Colonic mucosa (tissue), 4 donors: Measurements from ENCODE around the gene ELAPOR1. TPM values are rescaled to one million over a fixed set of nuclear protein-coding genes. Genes with fewer than 3 reads are reported as not detected.

Experiments
- DNase-seq: peaks from one replicate; pipeline ENCODE4 v3.0.0-alpha.2; 2020
- H3K27ac ChIP-seq: fragments of 200-600 bp; one replicate; pipeline ENCODE4 v1.8.0; 2021
- H3K27me3 ChIP-seq: fragments of 200-600 bp; one replicate; pipeline ENCODE4 v1.8.0; 2021
- H3K36me3 ChIP-seq: fragments of 200-600 bp; one replicate; pipeline ENCODE4 v1.8.0; 2021
- H3K4me1 ChIP-seq: fragments of 200-600 bp; one replicate; pipeline ENCODE4 v1.8.0; 2021; ENCODE audit warnings: mild to moderate bottlenecking
- H3K4me3 ChIP-seq: fragments of 200-600 bp; one replicate; pipeline ENCODE4 v1.8.0; 2021
- H3K9ac ChIP-seq, 2 donors: one replicate each; pipeline ENCODE4 v1.7.0; 2013; ENCODE audit warnings: control low read depth in 2 of 2, low read depth in 2 of 2, low read length in 2 of 2
- H3K9me3 ChIP-seq: fragments of 200-600 bp; one replicate; pipeline ENCODE4 v1.8.0; 2021
- intact Hi-C: fragments of 100-400 bp; cut with DNase I; formaldehyde crosslinking; loops from one replicate; pipeline ENCODE4 v1.14.1; 2022
- total RNA-seq, 2 donors: library from RNA; stranded (reverse); fragmentation: NEBNext Ultra II Directional in 1 of 2; extraction: Animal tissue kit (Norgen Biotek cat#: 25700) in 1 of 2; gene quantifications; one replicate each; pipeline ENCODE4 v1.2.1, GENCODE V29; 2021
- TF ChIP-seq, protein P1 (sequence below): fragments of 200-600 bp; IDR thresholded peaks from one replicate; pipeline ENCODE4 v1.8.0; 2022; ENCODE audit warnings: antibody characterized with exemption, mild to moderate bottlenecking
- donor health status: healthy.
- donor health status: DM: no; HTN: no; CAD: no.
- donor health status: DM: no; HTN: no; CAD: no.

ELAPOR1 gene, protein sequence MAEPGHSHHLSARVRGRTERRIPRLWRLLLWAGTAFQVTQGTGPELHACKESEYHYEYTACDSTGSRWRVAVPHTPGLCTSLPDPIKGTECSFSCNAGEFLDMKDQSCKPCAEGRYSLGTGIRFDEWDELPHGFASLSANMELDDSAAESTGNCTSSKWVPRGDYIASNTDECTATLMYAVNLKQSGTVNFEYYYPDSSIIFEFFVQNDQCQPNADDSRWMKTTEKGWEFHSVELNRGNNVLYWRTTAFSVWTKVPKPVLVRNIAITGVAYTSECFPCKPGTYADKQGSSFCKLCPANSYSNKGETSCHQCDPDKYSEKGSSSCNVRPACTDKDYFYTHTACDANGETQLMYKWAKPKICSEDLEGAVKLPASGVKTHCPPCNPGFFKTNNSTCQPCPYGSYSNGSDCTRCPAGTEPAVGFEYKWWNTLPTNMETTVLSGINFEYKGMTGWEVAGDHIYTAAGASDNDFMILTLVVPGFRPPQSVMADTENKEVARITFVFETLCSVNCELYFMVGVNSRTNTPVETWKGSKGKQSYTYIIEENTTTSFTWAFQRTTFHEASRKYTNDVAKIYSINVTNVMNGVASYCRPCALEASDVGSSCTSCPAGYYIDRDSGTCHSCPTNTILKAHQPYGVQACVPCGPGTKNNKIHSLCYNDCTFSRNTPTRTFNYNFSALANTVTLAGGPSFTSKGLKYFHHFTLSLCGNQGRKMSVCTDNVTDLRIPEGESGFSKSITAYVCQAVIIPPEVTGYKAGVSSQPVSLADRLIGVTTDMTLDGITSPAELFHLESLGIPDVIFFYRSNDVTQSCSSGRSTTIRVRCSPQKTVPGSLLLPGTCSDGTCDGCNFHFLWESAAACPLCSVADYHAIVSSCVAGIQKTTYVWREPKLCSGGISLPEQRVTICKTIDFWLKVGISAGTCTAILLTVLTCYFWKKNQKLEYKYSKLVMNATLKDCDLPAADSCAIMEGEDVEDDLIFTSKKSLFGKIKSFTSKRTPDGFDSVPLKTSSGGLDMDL
- 100 to 1,000 TPM; 110 to 163 TPM for total RNA-seq

DNA sequence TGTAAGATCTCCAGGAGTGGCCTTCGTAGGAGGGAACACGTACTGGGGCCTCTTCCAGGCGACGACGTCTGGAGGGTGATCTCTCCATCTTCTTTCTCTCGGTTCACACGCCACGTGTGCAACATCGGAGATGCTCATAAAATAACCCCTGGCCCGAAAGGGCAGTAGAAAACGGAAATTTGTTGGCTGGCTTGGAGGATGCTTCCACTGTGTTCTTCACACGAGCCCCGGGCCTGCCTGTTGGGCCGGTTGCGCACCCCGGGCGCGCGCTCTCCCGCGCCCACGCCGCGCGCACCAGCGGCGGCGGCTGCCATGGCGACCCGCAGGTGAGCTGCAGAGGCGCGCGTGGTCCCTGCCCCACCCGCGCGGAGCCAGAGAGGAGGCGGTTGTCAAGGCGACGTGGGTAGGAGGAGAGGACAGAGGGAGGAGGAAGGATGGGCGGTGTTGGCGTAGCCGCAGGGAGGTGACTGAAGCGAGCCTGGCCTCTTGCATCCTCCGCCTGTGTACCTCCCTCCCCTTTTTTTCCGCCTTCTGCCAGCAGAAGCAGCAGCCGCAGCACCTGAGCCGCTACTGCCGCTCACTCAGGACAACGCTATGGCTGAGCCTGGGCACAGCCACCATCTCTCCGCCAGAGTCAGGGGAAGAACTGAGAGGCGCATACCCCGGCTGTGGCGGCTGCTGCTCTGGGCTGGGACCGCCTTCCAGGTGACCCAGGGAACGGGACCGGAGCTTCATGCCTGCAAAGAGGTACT, at the start of gene ELAPOR1:
Gene ELAPOR1 (plus strand): TSS at position 526 of the 752 bp plus-strand sequence. CDS start 69 bp downstream, at position 595.
- peak within 1 kb of the TSS; percentile 37 to 71 for H3K9ac ChIP-seq
- intact Hi-C loops = loop anchor here (5.0 kb wide), 1 partner anchor 79 kb away; no protein-coding TSS in a partner anchor

DNA sequence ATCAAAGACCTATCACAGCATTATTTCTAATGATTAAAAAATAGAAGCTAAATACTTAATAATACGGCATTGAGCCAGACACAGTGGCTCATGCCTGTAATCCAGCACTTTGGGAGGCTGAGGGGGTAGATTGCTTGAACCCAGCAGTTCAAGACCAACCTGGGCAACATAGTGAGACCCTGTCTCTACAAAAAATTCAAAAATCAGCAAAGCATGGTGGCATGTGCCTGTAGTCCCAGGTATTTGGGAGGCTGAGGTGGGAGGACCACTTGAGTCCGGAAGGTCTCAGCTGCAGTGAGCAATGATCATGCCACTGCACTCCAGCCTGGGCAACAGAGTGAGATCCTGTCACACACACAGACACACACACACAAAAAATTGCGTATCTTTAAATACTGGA, 48.8 kb upstream of the ELAPOR1 start:
- intact Hi-C loops = no loop called here
- Histone ChIP-seq H3K4me1 (no peaks in the 10 kb centered on the region), H3K9ac (no peak overlapping the region), H3K36me3 (no peaks in the 10 kb centered on the region), H3K27ac (no peak overlapping the region), H3K4me3 (no peak overlapping the region), H3K27me3 (no peaks in the 10 kb centered on the region), H3K9me3 (no peaks in the 10 kb centered on the region)
- TF ChIP-seq, protein P1, sequence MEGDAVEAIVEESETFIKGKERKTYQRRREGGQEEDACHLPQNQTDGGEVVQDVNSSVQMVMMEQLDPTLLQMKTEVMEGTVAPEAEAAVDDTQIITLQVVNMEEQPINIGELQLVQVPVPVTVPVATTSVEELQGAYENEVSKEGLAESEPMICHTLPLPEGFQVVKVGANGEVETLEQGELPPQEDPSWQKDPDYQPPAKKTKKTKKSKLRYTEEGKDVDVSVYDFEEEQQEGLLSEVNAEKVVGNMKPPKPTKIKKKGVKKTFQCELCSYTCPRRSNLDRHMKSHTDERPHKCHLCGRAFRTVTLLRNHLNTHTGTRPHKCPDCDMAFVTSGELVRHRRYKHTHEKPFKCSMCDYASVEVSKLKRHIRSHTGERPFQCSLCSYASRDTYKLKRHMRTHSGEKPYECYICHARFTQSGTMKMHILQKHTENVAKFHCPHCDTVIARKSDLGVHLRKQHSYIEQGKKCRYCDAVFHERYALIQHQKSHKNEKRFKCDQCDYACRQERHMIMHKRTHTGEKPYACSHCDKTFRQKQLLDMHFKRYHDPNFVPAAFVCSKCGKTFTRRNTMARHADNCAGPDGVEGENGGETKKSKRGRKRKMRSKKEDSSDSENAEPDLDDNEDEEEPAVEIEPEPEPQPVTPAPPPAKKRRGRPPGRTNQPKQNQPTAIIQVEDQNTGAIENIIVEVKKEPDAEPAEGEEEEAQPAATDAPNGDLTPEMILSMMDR = no peak
- DNase-seq = no peak

More for the DNA sequence above, at the start of gene ELAPOR1:
- TF ChIP-seq, protein P1 = no peak
- peak; percentile 91 for DNase-seq
- Histone ChIP-seq H3K4me3 (peak within 1 kb of the TSS; percentile 43), H3K27ac (no peak within 1 kb of the TSS), H3K27me3 (no peaks in the 10 kb centered on the region), H3K4me1 (peaks cover 7% of the 10 kb centered on the region), H3K36me3 (no peaks in the 10 kb centered on the region), H3K9me3 (no peaks in the 10 kb centered on the region)

DNA sequence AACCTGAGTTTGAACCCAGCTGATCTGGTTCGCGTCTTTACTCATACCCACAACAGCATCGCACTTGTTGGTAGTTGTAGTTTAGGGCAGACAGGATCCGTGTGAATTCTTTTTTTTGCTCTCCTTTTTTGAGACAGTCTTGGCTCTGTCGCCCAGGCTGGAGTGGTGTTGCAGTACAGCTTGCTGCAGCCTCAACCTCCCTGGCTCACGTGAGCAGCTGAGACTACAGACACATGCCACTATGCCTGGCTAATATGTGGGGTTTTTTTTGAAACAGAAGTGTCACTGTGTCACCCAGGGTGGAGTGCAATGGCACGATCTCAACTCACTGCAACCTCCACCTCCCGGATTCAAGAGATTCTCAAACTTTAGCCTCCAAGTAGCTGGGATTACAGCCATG, 46.0 kb upstream of the ELAPOR1 start:
- no peak overlapping the region for H3K4me3 ChIP-seq
- H3K9ac ChIP-seq = peak overlapping the region in 1 of 2 donors; percentile 35
- no peaks in the 10 kb centered on the region for H3K4me1 ChIP-seq
- intact Hi-C loops = no loop called here
- TF ChIP-seq, protein P1 = no peak
- no peaks in the 10 kb centered on the region for H3K9me3 ChIP-seq
- no peaks in the 10 kb centered on the region for H3K36me3 ChIP-seq
- no peak for DNase-seq
- H3K27ac ChIP-seq = no peak overlapping the region
- H3K27me3 ChIP-seq = no peaks in the 10 kb centered on the region

DNA sequence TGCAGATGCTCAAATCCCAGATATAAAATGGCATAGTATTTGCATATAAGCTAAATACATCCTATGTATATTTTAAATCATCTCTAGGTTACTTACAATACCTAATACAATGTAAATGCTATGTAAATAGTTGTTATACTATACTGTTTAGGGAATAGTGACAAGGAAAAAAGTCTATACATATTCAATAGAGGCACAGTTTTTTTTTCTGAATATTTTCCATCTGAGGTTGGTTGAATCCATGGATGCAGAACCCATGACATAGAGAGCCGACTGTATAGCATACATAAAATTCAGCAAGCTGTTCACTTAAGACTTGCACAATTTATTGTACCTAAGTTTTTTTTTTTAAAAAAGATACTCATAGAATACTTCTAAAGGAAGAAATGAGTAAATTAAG, 44.6 kb upstream of the ELAPOR1 start:
- Histone ChIP-seq H3K27me3 (no peaks in the 10 kb centered on the region), H3K9me3 (no peaks in the 10 kb centered on the region), H3K4me1 (no peaks in the 10 kb centered on the region), H3K36me3 (no peaks in the 10 kb centered on the region), H3K4me3 (no peak overlapping the region), H3K9ac (no peak overlapping the region), H3K27ac (no peak overlapping the region)
- TF ChIP-seq, protein P1 = no peak
- DNase-seq = no peak
- intact Hi-C loops = no loop called here
